OCI-LY3 (cell line): Measurements from ENCODE around the gene MCOLN2.

Source experiments
- H2AFZ ChIP-seq: fragments of 200-600, 300-600 bp; shearing (Covaris generic); 2 replicates; pipeline ENCODE4 v1.6.0; 2014; ENCODE audit warnings: antibody characterized with exemption, low read depth, low read length
- H3K27ac ChIP-seq: fragments of 200-600, 300-600 bp; sonication (generic); 2 replicates; pipeline ENCODE4 v1.5.1; 2014; ENCODE audit warnings: mild to moderate bottlenecking, low read length, moderate library complexity, mixed read lengths
- H3K27me3 ChIP-seq: fragments of 200-600, 300-600 bp; sonication (generic); 2 replicates; pipeline ENCODE4 v1.6.1; 2014; ENCODE audit warnings: low read depth, low read length, mixed read lengths
- H3K36me3 ChIP-seq: fragments of 200-600, 300-600 bp; sonication (generic); replicated peaks from 2 replicates; pipeline ENCODE3; 2014; ENCODE audit warnings: low read depth, low read length, mixed read lengths
- H3K4me1 ChIP-seq: fragments of 300-600, 200-600 bp; sonication (generic); 2 replicates; pipeline ENCODE4 v1.6.1; 2014; ENCODE audit warnings: low read length, mixed read lengths
- H3K4me2 ChIP-seq: fragments of 200-600, 300-600 bp; sonication (generic); 2 replicates; pipeline ENCODE4 v1.6.1; 2014; ENCODE audit warnings: low read length, mixed read lengths
- H3K4me3 ChIP-seq: fragments of 300-600, 200-600 bp; sonication (generic); 2 replicates; pipeline ENCODE4 v1.5.1; 2014; ENCODE audit warnings: antibody characterized with exemption, mild to moderate bottlenecking, low read length, moderate library complexity
- H3K79me2 ChIP-seq: fragments of 300-600, 200-600 bp; shearing (Covaris generic); 2 replicates; pipeline ENCODE4 v1.6.1; 2014; ENCODE audit warnings: mild to moderate bottlenecking, low read length, mixed read lengths
- H3K9ac ChIP-seq: fragments of 300-600, 200-600 bp; shearing (Covaris generic); 2 replicates; pipeline ENCODE4 v1.6.0; 2014; ENCODE audit warnings: mild to moderate bottlenecking, low read length, moderate library complexity
- H3K9me3 ChIP-seq: fragments of 200-600, 300-600 bp; shearing (Covaris generic); 2 replicates; pipeline ENCODE4 v1.6.1; 2014; ENCODE audit warnings: low read length, mixed read lengths; ENCODE audit not compliant: insufficient read depth
- H4K20me1 ChIP-seq: fragments of 200-600, 300-600 bp; sonication (generic); 2 replicates; pipeline ENCODE4 v1.6.1; 2016; ENCODE audit warnings: low read length, mixed read lengths; ENCODE audit not compliant: insufficient read depth
- EZH2phosphoT487 ChIP-seq: fragments of 200-600 bp; shearing (Covaris generic); IDR thresholded peaks from 2 replicates; pipeline ENCODE4 v1.6.1; 2018; ENCODE audit warnings: antibody characterized with exemption, mixed run types, low read depth
- TF ChIP-seq, protein P1 (sequence below): fragments of 200-600, 300-600 bp; sonication (generic); IDR thresholded peaks from 2 replicates; pipeline ENCODE4 v1.5.1; 2014; ENCODE audit warnings: antibody characterized with exemption, low read length, low read depth

MCOLN2 gene

DNA sequence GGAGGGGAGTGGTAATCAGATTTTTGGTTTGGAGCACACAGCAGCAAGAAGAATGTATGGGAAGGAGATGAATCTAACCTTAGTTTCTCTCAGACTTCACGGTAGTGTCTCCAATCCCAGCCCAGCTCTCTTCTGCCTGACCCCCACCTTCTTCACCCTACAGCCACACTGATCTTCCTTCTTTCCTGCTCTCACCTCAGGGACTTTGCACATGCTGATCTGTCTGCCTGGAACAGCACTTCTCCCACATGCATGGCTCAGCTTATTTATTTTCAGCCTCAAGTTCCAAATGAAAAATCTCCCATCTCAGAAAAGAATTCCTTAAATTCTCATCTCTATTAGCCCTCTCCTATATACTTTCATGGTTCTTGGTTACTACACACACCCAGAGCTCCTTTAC lies 55.1 kb downstream of the MCOLN2 start:
- Histone ChIP-seq H3K79me2 (peaks cover 8% of the 10 kb centered on the region; the same call in 1 of the 2 replicates), H2AFZ (no peak overlapping the region), H3K4me2 (no peak overlapping the region), H3K9ac (no peak overlapping the region), H4K20me1 (no peaks in the 10 kb centered on the region), H3K4me1 (peaks cover 18% of the 10 kb centered on the region), H3K36me3 (peaks cover 28% of the 10 kb centered on the region), H3K4me3 (no peak overlapping the region), H3K27ac (no peak overlapping the region), H3K27me3 (no peaks in the 10 kb centered on the region), H3K9me3 (no peaks in the 10 kb centered on the region)
- TF ChIP-seq EZH2phosphoT487 = no peak
- TF ChIP-seq, protein P1, sequence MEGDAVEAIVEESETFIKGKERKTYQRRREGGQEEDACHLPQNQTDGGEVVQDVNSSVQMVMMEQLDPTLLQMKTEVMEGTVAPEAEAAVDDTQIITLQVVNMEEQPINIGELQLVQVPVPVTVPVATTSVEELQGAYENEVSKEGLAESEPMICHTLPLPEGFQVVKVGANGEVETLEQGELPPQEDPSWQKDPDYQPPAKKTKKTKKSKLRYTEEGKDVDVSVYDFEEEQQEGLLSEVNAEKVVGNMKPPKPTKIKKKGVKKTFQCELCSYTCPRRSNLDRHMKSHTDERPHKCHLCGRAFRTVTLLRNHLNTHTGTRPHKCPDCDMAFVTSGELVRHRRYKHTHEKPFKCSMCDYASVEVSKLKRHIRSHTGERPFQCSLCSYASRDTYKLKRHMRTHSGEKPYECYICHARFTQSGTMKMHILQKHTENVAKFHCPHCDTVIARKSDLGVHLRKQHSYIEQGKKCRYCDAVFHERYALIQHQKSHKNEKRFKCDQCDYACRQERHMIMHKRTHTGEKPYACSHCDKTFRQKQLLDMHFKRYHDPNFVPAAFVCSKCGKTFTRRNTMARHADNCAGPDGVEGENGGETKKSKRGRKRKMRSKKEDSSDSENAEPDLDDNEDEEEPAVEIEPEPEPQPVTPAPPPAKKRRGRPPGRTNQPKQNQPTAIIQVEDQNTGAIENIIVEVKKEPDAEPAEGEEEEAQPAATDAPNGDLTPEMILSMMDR = no peak

DNA sequence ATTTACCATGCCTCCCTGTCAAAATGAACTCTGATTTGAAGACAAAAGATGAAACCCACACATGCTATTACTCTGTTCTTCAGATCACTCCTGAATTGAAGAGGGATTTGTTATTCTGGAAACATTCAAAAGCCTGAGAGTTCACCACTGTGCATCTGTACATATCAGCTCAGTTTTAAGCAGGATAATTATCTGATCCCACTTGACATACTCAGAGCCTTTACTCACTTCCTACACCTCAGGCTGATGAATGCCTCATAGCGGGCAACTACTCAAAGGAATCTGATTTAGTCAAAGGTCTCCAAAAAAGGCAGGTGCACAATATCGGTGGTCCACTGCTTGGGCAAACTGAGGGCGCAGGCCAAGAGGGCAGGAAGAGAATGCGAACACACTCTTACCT lies 56.4 kb downstream of the MCOLN2 start:
- Histone ChIP-seq H3K27ac (no peak overlapping the region), H4K20me1 (no peaks in the 10 kb centered on the region), H2AFZ (no peak overlapping the region), H3K79me2 (0 out of 2 replicates have a peak, but pooled peaks cover 2% of the 10 kb centered on the region), H3K27me3 (no peaks in the 10 kb centered on the region), H3K4me3 (no peak overlapping the region), H3K4me2 (no peak overlapping the region), H3K9me3 (no peaks in the 10 kb centered on the region), H3K9ac (no peak overlapping the region), H3K36me3 (peaks cover 26% of the 10 kb centered on the region), H3K4me1 (peaks cover 6% of the 10 kb centered on the region)
- TF ChIP-seq EZH2phosphoT487 = no peak
- TF ChIP-seq, protein P1 = no peak

DNA sequence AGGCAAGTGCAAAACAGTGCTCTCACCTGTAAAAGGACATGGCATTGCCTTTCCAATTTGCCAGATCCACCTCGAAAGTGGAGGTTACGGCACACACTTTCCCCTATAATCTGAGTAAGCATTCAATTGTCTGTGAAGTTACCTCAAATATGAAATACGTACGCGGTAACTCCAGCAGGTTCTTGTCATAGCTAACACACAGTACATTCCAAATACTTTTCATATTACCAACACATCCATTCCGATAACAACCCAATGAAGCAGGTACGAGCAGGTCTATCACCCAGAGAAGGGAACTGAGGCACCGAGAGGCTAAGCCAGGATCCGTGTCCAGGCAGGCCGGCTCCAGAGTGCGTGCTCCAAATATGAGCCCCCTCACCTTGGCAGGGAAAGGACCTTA lies 57.2 kb downstream of the MCOLN2 start:
- H4K20me1 ChIP-seq = no peaks in the 10 kb centered on the region
- H3K4me1 ChIP-seq = peaks cover 4% of the 10 kb centered on the region
- no peak overlapping the region for H2AFZ ChIP-seq
- TF ChIP-seq EZH2phosphoT487 = no peak
- TF ChIP-seq, protein P1 = no peak
- H3K79me2 ChIP-seq = 0 out of 2 replicates have a peak, but pooled peaks cover 2% of the 10 kb centered on the region
- H3K4me3 ChIP-seq = no peak overlapping the region
- H3K4me2 ChIP-seq = no peak overlapping the region
- H3K27ac ChIP-seq = no peak overlapping the region
- H3K36me3 ChIP-seq = peaks cover 30% of the 10 kb centered on the region
- H3K9me3 ChIP-seq = no peaks in the 10 kb centered on the region
- H3K9ac ChIP-seq = no peak overlapping the region
- no peaks in the 10 kb centered on the region for H3K27me3 ChIP-seq

DNA sequence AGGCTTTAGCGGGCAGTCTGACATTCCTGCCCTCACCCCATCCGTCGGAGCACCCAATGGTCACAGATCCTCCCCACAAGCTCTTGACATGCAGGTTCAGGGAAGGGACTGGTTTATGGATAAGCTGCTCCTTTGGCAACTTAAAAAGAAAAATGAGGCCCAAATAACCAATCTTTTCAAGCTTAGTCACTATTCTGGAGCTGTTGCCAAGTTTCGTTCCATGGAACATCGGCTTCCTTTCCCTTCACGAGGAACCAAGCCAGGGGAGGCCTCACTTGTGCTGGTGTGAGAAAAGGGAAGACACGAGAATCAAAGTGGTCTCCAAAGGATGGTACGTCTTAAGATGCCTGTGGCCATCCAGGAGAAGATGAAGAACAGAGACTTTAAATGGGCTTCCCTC lies 57.8 kb downstream of the MCOLN2 start:
- no peak overlapping the region for H3K27ac ChIP-seq
- H2AFZ ChIP-seq = no peak overlapping the region
- H3K79me2 ChIP-seq = 0 out of 2 replicates have a peak, but pooled peaks cover 2% of the 10 kb centered on the region
- H3K36me3 ChIP-seq = peaks cover 36% of the 10 kb centered on the region
- no peak for TF ChIP-seq EZH2phosphoT487
- TF ChIP-seq, protein P1 = no peak
- no peaks in the 10 kb centered on the region for H3K4me1 ChIP-seq
- H4K20me1 ChIP-seq = no peaks in the 10 kb centered on the region
- H3K4me2 ChIP-seq = no peak overlapping the region
- no peak overlapping the region for H3K9ac ChIP-seq
- H3K4me3 ChIP-seq = no peak overlapping the region
- no peaks in the 10 kb centered on the region for H3K9me3 ChIP-seq
- no peaks in the 10 kb centered on the region for H3K27me3 ChIP-seq
